Suppressor macrophage treated with lipopolysaccharide for 4 hours (primary cell): ENCODE results near the gene KCND2.
"Not testable (repeated sequence)": the region's sequence is repeated elsewhere in the genome, so short reads cannot be mapped to it uniquely, and the experiment has no call there.

ENCODE experiments used
- DNase-seq: peaks from one replicate; pipeline ENCODE4 v3.0.0-alpha.2; 2020

Gene KCND2

DNA sequence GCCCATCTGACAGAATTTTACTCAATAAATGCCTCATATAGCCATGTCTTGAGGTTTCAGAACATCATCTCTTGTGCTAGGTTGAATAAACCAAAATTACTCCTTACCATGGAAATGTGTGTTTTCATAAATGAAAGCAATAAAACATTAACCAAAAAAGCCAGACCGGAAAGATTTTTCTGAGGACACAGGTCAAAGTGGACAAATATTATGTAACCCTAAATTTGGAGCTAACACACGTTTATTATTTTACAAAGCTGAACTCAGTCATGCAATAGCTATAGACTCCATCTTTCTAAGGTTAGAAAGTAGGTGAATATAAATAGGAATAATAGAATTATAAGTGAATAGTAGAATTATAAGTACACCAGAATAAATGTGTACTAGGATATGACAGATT, 315.9 kb downstream of the KCND2 start:
- no peak for DNase-seq

DNA sequence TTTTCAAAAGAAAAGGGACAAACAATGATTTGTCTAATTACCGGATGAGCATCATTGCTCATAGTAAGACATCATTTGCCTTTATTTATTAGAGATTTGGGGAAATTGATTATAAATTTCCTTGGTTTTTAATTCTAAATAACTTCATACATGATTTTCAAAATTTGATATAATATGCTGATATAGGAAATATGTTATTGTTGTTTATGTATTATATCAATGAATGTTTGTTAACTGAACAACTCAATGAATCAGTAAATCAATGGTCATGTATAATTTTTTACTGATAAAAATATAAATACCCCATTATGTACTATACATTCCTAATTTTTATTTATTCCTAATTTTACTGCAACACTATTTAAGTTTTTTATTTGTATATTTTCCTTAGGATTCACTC, 327.6 kb downstream of the KCND2 start:
- DNase-seq, result no peak

DNA sequence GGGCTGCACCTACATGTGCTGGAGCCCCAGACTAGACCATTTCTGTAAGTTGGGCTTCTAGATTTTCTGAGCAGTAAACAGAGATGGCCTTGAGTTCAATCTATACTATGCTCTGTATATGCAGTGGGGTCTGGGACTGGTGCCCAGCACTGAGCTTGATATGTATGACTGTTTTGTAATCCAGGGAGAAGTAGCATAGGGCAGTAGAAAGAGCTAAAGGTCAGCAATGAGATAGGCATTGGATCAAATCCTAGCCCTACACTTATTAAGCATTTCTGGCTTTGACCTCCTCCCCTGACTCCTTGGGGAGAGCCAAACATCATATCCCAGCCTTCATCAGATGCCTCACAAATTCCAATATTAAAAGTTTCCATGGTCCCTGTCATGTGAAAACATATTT, 330.4 kb downstream of the KCND2 start:
- no peak for DNase-seq

DNA sequence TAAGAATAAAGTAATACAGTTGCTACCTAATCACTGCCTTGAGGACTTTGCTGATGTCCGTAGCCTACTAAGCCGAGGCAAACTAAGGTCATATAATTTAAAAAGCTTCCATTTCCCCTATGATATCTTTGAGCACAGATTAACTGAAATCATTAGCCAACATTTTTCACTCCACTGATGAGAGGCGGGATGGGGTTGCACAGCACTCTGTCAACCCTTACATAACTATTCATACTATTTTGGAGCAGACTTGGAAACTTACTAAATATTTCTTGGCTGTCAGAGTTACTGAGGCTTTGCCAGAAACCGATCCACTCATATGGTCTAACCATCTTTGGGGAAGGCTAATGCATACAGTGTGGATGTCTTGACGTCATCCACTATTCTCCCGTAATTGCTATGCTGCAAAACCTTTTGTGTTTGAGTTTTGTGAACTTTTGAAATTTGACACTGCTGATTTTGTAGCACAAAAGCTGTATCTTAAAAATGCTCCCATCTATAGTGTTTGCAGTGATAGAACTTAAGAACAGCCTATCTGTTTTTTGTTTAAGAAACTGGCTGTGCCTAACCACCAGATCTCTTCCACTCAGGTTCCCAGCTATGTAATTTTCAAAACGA, 336.3 kb downstream of the KCND2 start:
- no peak for DNase-seq

DNA sequence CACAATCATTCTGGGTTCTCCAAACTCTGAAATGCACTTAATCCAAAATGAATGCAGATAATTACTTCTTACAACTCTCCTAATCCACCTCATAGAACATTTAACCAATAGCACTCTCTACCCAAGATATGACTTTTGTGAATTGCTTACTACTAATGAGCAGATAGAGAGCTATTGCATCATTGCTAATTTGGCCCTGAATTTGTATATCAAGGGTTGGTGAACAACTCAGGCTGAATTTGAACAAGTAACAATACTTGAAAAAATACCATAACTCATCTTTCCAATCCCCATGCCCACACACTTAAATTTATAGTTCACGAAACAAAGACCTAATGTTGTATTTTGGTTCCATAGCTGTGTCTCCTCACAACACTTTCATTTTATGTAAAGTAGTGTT, 339.0 kb downstream of the KCND2 start:
- no peak for DNase-seq

DNA sequence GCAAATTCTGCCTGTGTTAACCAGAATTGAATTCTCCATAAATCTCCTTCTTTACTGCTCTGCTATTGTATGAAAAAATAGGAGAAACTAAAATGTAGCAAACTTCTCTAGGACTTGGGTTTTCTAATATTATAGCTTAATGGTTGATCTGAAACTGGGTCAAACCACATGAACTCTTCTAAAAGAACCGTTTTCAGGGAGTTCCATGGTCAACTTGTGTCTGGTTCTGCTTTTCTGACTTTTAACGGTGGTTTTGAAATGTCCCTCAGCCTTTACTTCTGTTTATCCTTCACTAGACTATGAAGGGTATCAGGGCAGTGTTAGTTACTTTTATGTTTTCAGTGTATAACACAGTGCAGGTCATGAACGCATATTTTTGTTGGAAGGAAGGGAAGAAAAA, 342.7 kb downstream of the KCND2 start:
- no peak for DNase-seq

DNA sequence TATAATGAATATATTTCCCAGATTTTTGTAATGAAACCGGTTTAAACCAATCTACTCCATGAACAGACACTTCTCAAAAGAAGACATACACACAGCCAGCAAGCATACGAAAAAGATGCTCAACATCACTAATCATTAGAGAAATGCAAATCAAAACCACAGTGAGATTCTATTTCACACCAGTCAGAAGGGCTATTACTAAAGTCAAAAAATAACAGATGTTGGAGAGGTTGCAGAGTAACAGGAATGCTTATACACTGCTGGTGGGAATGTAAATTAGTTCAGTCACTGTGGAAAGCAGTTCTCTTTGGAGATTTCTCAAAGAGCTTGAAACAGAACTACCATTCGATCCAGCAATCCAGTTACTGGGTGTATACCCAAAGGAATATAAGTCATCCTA, 344.3 kb downstream of the KCND2 start:
- no peak for DNase-seq

DNA sequence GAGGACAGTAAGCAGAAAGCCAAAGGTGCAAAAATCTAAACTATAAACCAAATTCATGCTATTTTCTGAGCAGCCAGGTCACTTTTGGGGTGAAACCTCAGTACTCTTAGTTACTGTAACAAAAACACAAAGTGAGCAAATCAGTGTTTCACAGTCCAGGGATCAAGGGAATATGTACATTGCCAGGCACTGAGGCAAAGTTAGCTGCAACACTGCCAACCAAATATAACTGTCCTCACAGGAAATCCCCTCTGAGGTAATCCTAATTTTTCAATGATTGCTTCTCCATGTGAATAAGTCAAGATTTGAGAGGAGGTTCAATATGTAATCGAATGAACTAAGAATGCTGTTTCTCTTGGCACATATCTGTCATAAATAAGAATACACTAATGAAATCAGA, 355.3 kb downstream of the KCND2 start:
- DNase-seq, result no peak

DNA sequence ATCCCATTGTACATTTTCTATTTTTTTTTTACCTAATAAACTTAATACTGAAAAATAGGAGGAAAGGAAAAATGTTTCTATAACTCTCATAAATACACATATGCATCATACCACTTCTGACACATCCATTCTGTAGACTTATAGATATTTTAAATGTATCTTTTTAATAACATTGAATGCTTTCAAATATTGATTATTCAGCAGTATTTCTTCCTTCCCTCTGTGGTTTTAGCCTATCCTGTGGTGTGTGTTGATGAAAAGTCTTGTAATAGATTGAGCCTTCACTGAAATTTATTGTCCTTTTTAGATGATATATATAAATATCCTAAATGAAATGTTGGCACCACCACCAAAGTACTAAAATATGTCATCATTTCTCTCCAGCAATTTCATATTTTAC, 366.9 kb downstream of the KCND2 start:
- no peak for DNase-seq

DNA sequence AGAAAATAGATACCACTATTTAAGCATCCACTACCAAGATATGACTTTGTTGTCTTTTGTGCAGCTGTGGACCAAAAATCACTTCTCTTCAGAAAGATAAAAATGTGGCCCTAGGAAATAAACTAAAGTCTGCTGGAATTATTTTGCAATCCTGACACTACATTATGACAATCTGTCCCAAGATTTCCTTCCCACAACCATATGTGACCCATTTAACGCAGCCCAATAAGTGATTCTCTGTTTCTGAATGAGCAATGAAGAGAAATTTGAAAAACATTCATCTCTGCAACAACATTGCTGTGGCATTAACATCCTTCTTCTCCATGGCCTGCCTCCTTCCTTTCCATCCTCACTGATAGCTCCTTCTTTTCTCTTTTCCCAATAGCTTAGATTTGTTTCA, 373.0 kb downstream of the KCND2 start:
- no peak for DNase-seq

DNA sequence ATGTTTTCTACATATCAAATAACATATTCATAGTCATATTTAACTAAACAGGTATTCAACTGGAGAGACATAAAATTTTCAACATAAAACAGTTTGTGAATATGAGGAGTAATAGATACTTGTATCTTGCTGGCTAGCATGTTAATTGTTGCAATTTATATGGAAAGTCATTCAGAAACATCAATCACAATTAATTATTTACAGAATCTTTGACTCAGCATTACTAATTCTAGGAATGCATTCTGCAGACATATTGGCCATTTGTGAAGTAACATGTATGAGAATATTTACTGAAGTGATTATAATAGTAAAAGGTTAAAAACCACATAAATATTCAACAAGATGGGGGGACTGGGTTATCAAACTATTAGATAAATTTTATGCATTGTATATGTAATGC, 381.3 kb downstream of the KCND2 start:
- no peak for DNase-seq

DNA sequence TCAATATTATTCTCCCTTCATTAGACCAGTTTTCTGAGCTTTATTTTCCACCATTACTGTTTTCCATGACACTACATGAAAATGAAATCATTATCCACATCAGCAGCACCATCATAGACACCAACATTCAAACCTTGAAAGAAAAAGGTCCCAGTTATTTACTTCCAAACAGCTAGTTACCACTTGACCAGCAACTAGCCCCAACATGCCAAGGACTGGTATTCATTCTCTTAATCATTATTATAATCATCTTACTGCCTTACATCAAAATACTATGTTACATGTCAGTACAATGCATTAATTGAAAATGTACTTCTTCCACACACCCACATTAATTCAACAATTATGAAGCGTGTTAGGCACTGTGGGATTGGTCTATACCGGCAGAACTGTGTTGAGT, 385.5 kb downstream of the KCND2 start:
- no peak for DNase-seq

DNA sequence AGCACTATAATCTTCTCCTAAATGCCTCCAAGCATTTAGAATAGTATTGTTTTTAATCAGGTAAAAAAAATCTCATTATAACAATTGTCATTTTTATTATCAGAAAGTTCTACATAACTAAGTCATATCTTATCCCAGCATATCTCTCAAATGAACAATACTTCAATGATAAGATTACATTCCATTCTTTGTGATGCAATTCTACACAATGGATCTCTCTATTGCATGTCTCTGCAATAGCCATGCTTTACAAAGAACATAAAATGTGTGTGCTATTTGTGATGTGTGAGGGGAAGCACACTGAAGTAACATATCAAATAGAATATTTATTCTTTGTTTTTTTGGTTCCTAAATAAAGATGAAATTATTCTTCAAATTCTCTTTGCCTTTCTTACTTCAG, 389.3 kb downstream of the KCND2 start:
- no peak for DNase-seq

DNA sequence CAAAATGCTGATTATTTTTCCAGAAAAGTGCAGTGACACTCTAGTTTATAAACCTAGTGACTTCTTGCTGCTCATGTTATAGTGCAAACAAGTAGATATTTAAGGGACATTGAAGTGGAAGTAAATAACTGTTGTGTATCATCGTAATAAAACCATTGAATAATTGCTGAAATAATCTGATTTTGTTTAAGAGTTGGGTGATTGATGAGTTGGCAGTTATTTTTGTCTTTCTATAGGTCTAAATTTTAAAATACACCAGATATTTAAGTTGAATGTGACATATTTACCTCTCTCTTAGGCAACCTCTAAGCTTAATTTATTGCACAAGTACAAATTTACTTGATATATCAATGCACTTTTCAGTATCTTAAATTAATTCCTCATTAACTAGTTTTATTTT, 392.1 kb downstream of the KCND2 start:
- no peak for DNase-seq

DNA sequence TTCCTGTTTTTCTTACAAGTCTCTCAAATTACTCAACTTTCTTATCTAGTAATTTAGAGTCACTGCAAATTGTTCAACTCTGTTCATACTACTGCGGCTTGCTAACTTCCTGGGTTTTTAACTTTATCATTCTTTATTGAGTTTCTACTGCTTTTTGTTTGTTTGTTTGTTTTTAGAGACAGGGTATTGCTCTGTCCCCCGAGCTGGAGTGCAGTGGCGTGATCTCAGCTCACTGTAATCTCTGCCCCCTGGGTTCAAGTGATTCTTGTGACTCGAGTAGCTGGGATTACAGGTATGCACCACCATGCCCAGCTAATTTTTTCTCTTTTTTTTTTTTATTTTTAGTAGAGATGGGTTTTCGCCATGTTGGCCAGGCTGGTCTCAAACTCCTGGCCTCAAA, 402.1 kb downstream of the KCND2 start:
- DNase-seq, result no peak

DNA sequence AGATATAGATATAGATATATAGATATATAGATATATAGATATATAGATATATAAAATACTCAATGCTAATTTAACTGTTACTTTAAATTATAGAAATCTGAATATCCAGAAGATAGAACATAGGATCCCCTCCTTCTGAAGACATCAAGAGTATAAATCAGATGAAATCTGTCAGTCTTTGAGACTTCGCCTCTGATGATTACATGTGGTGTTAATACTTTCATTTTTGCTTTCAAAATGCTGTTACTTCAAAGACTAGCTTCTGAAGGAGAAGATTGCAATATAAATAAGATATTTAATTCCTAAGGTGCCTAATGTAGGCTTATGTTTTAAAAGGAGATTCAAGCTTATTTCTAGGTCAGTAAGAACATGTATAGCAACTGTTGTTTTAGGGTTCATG, 404.6 kb downstream of the KCND2 start:
- no peak for DNase-seq

DNA sequence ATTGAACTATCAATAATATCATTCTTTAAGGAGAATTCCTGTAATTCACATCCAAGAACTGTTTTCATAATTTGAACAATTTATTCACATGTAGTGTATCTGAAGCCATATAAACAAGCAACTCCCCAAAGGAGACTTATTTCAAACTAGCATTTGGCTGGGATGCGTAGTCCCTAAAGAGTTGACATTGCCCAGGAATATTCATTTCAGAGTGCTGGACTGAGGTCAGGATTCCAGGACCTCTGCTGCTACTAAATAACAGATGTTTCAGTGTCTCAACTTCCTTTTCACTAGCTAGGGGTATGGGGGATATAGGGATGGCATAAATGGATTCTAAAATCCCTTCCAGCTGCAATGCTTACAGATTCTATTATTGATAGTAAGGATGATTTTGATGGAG, 408.0 kb downstream of the KCND2 start:
- no peak for DNase-seq

DNA sequence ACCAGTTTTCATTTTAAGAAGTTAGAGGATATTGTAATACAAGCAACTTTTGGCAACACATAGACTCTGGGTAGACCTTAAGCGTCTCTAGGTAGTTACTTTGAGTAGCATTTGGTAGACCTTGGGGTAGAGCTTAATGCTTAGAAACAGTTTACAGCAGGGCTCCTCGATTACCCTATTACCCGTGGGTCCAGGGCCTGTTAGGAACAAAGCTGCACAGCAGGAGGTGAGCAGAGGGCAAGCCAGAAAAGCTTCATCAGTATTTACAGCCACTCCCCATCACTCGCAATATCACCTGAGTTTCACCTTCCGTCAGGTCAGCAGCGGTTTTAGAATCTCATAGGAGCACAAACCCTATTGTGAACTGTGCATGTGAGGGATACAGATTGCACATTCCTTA, 411.5 kb downstream of the KCND2 start:
- no peak for DNase-seq

DNA sequence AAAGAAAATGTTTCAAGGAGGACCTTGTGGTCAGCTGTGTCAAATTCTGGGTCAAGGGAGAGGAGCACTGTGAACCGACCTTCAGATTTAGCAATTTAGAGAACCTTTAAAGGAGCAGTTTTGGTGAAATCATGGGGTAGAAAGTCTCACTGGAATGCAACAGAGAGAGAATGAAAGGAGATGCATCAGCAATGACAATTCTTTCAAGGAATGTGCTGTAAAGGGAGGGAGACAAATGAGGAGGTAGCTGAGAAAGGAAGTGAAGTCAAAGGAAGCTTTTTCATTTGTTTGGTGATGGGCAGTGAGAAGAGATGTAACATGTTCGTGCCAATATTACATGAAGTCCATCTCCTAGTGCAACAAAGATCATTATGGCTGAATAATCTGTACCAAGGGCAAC, 418.9 kb downstream of the KCND2 start:
- no peak for DNase-seq

DNA sequence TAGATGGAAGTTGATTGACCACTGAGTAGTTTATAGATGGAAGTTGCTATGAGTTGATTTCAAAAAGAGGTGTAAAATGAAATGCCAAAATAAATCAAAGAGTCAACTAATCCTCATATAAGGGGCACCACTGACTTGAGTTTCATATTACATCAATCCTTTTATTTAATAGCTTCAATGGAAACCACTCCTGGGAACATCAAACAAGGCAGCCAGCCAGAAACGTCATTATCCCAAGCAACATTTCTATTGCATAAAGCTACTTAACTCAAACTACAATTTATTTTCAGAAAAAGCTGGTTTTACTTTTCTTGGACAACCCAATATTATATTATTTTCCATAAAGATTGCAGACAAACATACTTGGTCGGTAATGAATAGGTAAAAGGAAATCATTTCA, 422.9 kb downstream of the KCND2 start:
- DNase-seq, result no peak

DNA sequence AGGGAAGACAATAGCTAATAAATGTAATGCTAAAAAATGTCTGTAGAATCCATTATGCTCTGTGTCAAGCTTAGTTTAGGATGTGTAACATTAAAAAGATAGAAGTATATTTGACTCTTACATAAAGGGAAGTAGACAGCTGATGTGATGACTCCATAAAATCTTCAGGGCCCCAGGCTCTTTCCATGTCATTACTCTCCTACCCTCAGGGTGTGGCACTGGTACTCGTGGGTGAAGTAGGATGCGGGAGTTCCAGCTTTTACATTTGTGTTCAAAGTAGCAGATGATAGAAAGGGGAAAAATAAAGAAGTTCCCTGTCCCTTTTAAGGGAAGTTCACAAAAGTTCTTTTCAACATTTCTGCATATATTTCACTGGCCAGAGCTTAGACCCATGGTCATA, 427.8 kb downstream of the KCND2 start:
- no peak for DNase-seq

DNA sequence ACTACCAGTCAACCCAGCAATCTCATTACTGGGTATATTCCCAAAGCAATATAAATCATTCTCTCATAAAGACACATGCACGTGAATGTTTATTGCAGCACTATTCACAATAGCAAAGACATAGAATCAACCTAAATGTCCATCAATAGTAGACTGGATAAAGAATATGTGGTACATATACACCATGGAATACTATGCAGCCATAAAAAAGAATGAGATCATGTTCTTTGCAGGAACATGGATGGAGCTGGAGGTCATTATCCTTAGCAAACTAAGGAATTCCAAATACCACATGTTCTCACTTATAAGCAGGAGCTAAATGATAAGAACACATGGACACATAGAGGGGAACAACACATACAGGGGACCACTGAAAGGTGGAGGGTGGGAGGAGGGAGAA, 429.4 kb downstream of the KCND2 start:
- not testable (repeated sequence) for DNase-seq

DNA sequence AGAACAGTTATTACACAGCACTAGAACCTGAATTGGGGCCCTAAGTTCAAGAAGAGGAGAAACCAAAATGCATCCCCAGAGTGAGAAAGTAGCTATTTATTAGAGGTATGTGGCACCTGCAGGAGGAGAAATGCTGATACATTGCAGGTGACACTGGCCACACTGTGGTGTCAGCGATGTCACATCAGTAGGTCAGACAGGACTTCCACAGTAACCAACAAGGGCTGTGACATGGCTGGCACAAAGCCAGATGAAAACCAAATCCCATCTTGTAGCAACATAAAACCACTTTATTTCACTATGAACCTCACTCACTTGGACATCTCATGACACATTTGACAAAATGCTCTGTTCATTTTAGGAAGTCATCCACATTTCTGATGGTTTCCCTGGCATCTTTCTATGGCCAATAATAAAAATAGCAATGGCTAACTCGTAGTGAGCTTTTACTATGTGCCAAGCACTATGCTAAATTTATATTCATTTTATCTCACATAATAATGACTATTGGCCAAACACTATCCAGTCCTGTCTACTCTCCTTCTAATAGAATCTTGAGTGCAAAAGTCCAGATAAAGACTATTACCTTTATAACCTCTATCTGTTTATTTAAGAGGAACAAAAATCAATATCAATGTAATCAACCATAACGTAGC, 430.7 kb downstream of the KCND2 start:
- no peak for DNase-seq

DNA sequence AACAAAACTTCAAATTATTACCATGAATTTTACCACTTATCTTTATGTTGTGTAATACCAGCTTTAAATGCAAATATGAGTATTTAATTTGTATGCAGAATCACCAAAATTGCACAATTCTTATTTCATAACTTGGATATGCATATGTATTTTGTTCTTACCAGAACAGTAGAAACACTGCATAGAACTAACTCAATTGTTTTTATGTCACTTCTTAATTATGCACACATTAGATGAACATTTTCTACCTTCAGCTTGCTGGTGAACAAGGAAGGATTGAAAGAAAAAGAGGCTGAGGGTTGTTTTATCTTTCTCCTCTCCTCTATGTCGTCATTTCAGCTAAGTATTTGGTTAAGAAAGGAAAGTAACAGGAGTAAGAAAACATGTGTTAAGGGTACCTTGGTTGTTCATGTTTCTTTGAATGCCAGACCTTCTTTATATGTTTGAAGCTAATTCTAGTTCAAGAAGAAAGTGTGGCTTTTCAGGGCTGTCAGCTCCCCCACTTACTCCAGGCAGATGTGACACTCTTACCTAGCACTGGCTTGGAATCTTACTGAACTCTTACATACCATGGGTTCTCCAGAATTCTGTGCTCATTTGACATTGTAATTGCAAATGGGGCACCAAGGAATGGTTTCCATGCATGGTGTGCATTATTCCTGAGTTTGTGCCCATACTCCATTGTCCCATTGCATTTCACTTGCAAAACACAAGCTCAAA, 436.4 kb downstream of the KCND2 start:
- no peak for DNase-seq

DNA sequence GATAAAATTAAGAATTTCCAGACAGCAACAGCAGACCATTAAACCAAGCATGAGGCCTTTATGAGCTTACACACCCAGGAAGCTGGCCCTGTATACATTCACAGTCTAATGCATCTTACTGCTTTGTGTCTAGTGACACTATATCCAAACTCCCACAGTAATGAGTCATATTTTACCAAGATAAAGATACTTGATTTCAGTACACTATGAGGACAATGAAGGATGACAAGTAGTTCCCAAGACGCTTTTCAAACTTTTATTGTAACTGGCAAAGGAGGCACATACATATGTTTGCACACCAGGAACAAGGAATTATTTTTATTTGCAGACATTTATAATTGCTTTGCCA, 437.0 kb downstream of the KCND2 start:
- no peak for DNase-seq
